ENCODE results near the gene CD300A. TPM values are rescaled to one million over a fixed set of nuclear protein-coding genes. Genes with fewer than 3 reads are reported as not detected.

The CD300A gene
- total and polyA plus RNA-seq, 12 donors = 1.6 to 26.6 (median 12.8) TPM

GRCh38 chr17:74512624-74513091 is 46.2 kb downstream of the CD300A start:
- peak in 3 of 7 donors; percentile 39 to 51 (median 41) for DNase-seq
- intact Hi-C loops (cut with DNase I) = no loop called here
- Histone ChIP-seq H3K36me3 (replicated peaks in 1 of 2) (no peaks in the 10 kb centered on the region), H3K27ac (peak overlapping the region in 2 of 5 donors; percentile 21 to 73), H3K27me3 (no peaks in the 10 kb centered on the region), H3K4me3 (no peak overlapping the region), H3K9me3 (replicated peaks in 1 of 3) (no peaks in the 10 kb centered on the region), H3K4me1 (replicated peaks in 1 of 2) (no peaks in the 10 kb centered on the region)
- TF ChIP-seq POLR2A (IDR thresholded peaks at IDR 0.05) = no peak
- TF ChIP-seq, protein P1, sequence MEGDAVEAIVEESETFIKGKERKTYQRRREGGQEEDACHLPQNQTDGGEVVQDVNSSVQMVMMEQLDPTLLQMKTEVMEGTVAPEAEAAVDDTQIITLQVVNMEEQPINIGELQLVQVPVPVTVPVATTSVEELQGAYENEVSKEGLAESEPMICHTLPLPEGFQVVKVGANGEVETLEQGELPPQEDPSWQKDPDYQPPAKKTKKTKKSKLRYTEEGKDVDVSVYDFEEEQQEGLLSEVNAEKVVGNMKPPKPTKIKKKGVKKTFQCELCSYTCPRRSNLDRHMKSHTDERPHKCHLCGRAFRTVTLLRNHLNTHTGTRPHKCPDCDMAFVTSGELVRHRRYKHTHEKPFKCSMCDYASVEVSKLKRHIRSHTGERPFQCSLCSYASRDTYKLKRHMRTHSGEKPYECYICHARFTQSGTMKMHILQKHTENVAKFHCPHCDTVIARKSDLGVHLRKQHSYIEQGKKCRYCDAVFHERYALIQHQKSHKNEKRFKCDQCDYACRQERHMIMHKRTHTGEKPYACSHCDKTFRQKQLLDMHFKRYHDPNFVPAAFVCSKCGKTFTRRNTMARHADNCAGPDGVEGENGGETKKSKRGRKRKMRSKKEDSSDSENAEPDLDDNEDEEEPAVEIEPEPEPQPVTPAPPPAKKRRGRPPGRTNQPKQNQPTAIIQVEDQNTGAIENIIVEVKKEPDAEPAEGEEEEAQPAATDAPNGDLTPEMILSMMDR (IDR thresholded peaks at IDR 0.05) = no peak
- WGBS, 4 donors = 55 to 66% (median 61%) methylated on average over 7 of the region's 7 CpGs

GRCh38 chr17:74513987-74514631 is 47.7 kb downstream of the CD300A start:
- Histone ChIP-seq H3K9me3 (replicated peaks in 1 of 3) (no peaks in the 10 kb centered on the region), H3K27me3 (no peaks in the 10 kb centered on the region), H3K4me3 (no peak overlapping the region), H3K4me1 (replicated peaks in 1 of 2) (no peaks in the 10 kb centered on the region), H3K36me3 (replicated peaks in 1 of 2) (no peaks in the 10 kb centered on the region), H3K27ac (no peak overlapping the region)
- WGBS, 4 donors = 24 to 100% (median 59%) methylated on average over 3 of the region's 3 CpGs
- TF ChIP-seq, protein P1 (IDR thresholded peaks at IDR 0.05) = peak in 1 of 6 experiments; percentile 19
- peak in 1 of 2 donors; percentile 8 for TF ChIP-seq POLR2A (IDR thresholded peaks at IDR 0.05)
- intact Hi-C loops (cut with DNase I) = no loop called here
- DNase-seq = peak in 4 of 7 donors; percentile 26 to 55 (median 39)

GRCh38 chr17:74514632-74515334 is 48.3 kb downstream of the CD300A start:
- DNase-seq = peak in 3 of 7 donors; percentile 25 to 54 (median 38)
- TF ChIP-seq, protein P1 (IDR thresholded peaks at IDR 0.05) = no peak
- no peak for TF ChIP-seq POLR2A (IDR thresholded peaks at IDR 0.05)
- 90 to 94% (median 93%) methylated on average over 10 of the region's 10 CpGs for WGBS, 4 donors
- Histone ChIP-seq H3K27ac (no peak overlapping the region), H3K36me3 (replicated peaks in 1 of 2) (no peaks in the 10 kb centered on the region), H3K27me3 (no peaks in the 10 kb centered on the region), H3K9me3 (replicated peaks in 1 of 3) (no peaks in the 10 kb centered on the region), H3K4me1 (replicated peaks in 1 of 2) (no peaks in the 10 kb centered on the region), H3K4me3 (no peak overlapping the region)
- intact Hi-C loops (cut with DNase I) = no loop called here

GRCh38 chr17:74515941-74516340 is 49.5 kb downstream of the CD300A start:
- DNase-seq = no peak

More at GRCh38 chr17:74515941-74516340, 49.5 kb downstream of the CD300A start:
- Histone ChIP-seq H3K9me3 (replicated peaks in 1 of 3) (no peaks in the 10 kb centered on the region), H3K36me3 (replicated peaks in 1 of 2) (no peaks in the 10 kb centered on the region), H3K4me3 (no peak overlapping the region), H3K27me3 (no peaks in the 10 kb centered on the region), H3K4me1 (replicated peaks in 1 of 2) (no peaks in the 10 kb centered on the region), H3K27ac (no peak overlapping the region)
- TF ChIP-seq, protein P1 (IDR thresholded peaks at IDR 0.05) = no peak
- TF ChIP-seq POLR2A (IDR thresholded peaks at IDR 0.05) = no peak
- WGBS, 4 donors = 70 to 81% (median 77%) methylated on average over 4 of the region's 4 CpGs
- intact Hi-C loops (cut with DNase I) = no loop called here

Data from adrenal gland (tissue), 12 donors.